Measurements from ENCODE around the gene OR6K6.

OR6K6 gene, protein sequence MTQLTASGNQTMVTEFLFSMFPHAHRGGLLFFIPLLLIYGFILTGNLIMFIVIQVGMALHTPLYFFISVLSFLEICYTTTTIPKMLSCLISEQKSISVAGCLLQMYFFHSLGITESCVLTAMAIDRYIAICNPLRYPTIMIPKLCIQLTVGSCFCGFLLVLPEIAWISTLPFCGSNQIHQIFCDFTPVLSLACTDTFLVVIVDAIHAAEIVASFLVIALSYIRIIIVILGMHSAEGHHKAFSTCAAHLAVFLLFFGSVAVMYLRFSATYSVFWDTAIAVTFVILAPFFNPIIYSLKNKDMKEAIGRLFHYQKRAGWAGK

DNA sequence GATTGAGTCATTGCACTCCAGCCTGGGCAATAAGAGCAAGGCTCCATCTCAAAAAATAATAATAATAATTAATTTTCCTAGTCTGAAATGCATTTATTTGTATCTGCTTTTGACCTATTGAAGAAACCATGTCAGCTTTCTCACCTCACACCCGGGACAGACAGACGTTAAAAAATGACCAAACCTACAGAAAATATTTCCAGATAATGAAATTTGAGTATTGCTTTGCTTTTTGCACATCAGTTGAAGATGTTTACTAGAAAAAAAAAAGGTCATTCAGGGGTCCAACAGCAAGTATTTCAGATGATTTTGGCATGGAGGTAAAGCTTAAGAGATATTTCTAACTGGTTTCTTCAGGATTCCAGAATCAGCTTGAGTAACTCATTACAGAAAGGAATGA is at the start of gene OR6K6:
OR6K6 (plus strand) TSS at position 301 of the 400 bp plus-strand sequence. CDS start 168 bp downstream, outside the sequence.
- no peak for DNase-seq (ENCODE audit: low spot score)

DNA sequence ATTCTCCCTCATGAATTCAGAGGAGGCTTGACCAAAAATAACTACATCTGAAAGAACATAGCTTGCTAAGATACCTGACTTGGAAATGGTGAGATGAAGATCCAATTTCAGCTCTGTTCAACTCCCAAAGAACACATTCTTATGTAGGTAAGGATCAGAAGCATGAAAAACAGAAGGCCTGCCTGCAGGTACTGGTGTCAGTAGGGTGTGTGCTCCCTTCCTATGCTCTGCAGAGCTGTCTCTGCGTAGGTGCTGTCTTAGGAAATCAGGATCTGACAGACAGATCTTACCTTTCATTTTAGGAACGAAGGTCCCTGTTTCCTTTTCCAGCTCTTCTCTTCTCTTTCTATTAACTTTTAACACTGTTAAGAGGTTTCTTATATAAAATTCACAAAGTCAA is 48.4 kb upstream of the OR6K6 start:
- DNase-seq (ENCODE audit: low spot score), result no peak

DNA sequence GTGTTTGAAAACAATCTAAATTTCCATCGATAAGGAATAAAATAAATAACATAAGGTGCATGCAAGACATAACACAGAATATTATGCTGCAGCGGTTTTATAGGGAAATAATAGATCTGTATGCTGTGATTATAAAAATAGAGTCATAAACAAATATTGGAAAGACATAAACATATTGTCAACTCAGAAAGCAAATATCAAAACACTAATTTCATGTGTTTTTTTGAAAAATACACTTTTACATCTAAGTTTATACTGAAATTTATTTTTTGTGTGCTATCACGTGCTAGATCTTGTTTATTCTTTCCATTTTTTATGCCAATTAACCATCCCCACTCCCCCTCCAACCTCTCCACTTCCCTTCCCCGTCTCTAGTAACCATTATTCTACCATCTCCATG is 43.4 kb upstream of the OR6K6 start:
- no peak for DNase-seq (ENCODE audit: low spot score)

DNA sequence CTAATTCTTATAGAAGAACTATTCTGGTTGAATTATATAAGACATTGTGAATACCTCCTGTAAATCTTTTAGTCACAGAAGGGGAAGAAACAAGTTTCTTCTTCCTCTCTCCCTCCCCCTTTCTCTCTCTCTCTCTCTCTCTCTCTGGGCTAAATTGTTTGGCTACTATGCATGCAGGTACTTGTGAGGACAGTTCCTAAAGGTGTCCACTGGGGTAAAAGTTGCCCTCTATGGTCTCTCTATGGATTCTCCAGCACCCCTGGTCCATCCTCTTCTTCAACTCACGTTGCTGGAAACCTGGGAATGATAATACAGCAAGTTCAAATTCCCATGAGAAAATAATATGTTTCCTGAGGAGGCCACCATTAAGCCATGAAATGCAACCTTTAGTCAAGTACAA is 39.8 kb upstream of the OR6K6 start:
- no peak for DNase-seq (ENCODE audit: low spot score)

DNA sequence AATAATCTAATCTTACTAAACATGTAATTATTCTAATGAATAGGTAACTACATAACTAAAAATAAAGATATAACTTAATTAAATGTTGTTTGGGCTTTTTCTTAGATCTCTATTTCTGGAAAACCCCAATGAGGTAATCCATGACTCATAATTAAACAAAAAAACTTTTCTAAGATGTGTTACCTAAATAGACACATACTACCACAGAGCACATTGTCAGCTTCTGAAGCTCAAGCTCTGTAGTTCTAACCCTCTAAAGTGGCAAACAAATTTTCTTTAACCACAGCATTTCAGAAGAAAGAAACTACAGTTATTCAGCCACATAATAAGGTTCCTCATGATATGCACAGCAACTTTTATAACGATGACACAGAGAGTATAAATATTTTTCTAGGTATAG is 38.2 kb upstream of the OR6K6 start:
- no peak for DNase-seq (ENCODE audit: low spot score)

DNA sequence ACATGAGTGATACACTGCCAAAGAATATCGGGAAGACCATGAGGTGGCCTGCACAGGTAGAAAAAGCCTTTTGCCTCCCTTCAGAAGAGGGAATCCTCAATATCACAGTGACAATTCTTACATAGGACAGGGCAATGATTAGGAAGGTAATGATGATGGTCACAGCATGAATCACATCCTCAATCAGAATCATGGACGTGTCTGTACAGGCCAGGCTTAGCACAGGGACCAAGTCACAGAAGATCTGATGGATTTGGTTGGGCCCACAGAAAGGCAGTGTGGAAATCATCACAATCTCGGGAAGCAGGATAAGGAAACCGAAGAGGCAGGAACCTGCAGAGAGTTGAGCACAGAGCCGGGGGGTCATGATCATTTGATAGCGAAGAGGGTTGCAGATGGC is 37.2 kb upstream of the OR6K6 start:
- no peak for DNase-seq (ENCODE audit: low spot score)

DNA sequence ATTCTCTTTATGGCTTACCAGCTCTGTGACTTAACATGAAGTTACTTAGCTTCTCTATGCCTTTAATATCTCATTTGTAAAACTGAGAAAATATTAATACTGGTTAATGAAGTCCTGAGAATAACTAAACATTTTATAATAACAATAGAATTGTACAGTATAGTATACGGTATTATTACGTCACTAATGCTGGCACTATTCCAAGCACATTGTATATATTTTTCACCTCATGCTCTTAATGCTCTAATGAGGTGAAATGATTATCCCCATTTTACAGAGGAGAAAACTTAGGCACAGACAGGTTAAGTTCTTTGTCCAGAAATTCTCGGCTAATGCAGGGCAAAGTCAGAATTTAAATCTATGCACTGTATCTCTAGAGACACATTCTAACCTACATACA is 34.9 kb upstream of the OR6K6 start:
- DNase-seq (ENCODE audit: low spot score), result no peak

DNA sequence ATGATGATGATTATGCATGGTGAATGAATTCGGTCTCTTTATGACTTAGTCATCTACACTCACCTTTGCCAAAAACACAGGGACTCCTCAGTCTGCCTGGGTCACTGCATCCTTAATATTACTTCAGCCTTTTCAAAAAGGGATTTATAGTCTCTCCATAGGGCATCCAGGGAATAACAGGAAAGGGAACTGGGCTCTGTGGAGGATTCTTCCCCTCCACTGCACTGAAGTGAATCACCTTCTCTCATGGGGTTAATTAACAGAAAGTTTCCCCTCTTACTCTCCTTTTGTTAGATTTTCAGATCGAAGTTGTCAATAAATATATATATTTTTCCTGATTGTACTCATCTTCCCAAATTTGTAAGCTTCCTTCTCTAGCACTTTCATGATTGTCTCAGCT is 33.9 kb upstream of the OR6K6 start, which contains the start of gene OR6K3:
OR6K3 (minus strand) TSS at position 101 of the 400 bp plus-strand sequence. CDS start 2,605 bp downstream, outside the sequence.
- no peak for DNase-seq (ENCODE audit: low spot score)

DNA sequence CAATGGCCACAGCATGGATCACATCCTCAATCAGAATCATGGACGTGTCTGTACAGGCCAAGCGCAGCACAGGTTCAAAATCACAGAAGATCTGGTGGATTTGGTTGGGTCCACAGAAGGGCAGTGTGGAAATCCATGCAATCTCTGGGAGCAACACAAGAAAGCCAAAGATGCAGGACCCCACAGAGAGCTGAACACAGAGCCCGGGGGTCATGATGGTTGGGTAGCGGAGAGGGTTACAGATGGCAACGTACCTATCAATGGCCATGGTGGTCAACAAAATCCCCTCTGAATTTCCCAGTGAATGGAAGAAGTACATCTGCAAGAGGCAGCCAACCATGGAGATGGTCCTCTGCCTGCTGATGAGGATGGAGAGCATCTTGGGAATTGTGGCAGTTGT is 30.1 kb upstream of the OR6K6 start:
- no peak for DNase-seq (ENCODE audit: low spot score)

DNA sequence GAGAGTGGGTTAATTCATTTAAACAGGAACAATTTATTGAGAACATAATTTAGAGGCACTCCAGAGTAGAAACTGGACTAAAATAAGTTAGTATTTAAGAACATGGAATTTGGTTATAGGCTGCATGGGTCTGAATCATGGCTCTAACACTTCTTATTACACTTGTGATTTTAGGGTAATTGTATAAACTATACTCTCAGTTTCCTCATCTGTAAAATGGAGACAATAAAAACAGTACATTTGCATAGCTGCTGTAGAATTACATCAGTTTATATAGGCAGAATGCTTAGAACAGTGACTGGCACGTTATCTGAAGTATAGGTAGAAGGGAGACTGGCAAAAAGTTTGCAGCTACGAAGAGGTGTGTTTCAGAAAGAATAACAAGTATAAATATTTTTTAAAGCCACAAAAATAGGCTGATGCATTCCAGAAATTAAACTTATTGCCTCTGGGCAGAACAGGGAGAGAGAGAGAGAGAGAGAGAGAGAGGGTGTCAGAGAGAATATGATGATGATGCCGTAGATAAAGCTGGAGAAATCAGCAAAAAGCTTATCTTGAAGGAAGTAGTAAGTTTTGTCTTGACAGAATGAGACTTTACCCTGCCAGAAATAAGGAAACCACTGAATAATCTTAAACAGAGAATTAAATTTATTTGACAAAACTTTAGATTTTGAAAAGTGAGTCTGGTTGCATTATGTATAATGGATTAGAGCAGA is 25.9 kb upstream of the OR6K6 start:
- DNase-seq (ENCODE audit: low spot score), result no peak

DNA sequence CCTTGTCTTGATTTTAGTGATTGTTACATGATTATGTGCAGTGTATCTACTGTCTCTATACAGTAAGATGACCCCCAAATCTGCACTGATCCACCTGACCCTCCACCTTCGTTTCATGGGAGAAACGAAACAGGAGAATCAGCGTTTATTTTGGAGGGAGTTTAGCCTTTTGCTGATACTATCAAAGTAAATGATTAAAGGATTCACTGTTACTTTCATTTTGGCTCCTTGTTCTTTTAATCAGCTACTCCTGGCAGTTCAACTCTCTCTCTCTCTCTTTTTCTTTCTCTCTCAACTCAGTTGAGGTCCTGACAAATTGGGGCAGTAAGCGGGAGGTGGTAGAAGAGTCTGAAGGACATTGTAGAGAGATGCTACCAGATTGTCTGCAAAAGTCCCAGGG is 24.1 kb upstream of the OR6K6 start:
- DNase-seq (ENCODE audit: low spot score), result no peak

DNA sequence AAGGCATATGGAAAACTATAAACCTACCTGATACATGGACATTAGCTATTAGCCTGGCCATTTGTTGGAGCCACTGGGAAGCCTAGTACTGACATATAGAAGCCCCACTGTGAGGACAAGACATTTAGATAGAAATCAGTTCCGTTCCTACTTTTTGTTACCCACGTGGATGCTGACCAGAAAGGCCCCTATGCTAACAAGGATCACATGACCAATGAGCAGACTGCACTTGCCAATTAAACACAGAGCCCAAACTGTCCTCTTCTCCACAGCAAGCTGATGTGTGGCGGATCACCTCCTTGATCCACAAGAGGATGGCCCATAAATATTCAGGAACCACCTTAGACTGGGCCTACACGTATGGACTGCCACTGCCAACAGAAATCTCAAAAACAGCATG is 22.8 kb upstream of the OR6K6 start:
- DNase-seq (ENCODE audit: low spot score), result no peak

DNA sequence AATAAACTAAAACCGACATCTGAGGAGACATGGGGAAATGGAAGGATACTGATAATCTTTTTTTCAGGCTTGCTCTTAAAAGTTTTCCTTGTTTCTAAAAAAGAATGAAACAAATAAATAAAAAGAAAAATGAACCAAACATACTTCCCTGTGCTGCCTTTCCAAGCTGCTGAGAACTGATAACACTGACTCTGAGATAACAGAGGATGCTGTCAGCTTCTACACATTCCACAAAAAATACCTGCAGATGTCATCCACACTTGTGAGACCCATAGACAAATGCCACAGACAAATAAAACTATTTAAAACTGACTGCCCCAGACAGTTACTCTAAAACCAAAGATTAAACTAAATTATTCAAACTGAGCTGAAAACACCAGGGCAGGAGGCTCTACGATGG is 22.0 kb upstream of the OR6K6 start:
- no peak for DNase-seq (ENCODE audit: low spot score)

DNA sequence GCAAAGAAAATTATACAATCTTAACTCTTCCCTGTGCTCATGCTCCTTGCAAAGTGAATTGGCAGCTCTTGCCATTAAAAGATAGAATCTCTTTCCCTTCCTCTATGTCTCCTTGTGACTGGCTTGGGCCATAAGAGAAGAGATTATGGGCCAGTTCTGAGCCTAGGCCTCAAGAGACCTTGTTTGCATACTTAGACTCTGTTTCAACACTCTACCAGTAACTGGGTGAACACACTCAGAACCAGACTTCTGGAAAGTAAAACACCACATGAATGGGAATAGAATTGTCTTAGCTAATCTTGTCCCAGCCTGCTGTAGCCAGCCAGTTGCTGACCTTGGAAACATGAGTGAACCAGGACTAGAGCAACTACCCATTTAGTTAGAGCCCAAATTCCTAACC is 18.7 kb upstream of the OR6K6 start:
- no peak for DNase-seq (ENCODE audit: low spot score)

DNA sequence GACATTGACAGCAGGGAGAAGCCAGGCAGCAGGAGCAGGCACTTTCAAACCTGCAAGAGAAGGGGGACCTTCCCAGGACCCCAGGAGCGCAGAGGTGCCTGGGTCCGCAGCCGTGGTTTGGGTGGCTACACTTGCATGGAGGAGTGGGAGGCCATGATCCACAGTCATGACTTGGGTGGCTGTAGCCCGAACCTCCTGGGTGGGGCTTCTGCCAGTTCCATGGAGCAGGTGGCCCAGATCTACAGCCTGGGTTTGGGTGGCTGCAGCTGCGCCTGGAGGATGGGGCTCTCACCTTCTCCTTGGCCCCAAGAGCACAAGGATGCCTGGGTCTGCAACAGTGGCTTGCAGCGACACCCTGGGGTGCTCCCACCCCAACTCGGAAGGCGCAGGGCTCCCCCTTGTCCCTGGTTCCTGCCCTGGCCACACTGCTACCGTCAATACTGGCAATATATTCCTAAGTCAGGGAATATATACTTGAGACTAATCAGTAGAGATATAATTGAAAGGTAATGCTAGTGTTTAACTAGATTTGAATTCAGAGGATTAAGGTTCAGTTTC is 2.3 kb upstream of the OR6K6 start:
- no peak for DNase-seq (ENCODE audit: low spot score)

DNA sequence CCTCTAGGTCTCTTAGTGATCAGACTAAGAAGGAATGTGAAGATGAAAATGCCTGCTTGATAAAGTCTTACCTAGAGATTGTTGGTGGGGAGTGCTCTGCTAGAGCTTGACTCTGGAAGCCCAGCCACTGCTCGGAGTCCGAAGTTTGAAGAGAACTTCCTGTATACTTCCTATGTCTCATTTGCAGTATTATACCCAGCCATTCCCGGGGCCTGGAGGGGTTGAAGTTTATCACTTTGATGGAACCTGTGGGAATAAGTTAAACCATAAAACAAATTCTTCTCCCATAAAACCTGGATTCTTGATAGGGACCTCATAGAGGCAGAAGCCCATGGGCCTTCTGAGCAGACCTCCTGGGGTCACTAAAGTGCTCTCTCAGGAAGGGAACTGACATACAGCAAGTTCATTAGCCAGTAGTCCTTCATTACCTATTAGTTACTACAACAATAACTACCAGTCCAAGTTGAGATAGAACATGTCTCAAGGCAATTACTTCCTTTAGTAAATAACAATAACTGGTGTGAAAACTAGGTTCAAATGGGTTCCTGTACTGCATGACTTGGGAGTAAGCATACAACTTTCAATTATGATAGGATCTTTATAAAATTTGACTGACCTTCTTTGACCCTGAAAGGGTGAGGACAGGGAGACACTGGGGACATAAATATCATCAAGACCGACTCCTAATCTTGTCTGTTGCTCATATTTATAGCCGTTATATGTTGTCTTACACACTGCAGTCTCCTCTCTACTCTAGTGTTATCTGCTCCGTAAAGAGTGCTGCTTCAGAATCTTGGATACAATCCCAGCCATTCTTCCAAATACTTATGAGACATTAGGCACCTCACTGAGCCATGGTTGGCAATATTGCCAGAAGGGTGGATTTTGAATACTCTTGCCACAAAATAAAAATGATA is 17.7 kb downstream of the OR6K6 start, which contains the start of gene OR6N1:
OR6N1 (minus strand) TSS at position 246 of the 917 bp plus-strand sequence. CDS start 5,513 bp downstream, outside the sequence.
- no peak for DNase-seq (ENCODE audit: low spot score)

DNA sequence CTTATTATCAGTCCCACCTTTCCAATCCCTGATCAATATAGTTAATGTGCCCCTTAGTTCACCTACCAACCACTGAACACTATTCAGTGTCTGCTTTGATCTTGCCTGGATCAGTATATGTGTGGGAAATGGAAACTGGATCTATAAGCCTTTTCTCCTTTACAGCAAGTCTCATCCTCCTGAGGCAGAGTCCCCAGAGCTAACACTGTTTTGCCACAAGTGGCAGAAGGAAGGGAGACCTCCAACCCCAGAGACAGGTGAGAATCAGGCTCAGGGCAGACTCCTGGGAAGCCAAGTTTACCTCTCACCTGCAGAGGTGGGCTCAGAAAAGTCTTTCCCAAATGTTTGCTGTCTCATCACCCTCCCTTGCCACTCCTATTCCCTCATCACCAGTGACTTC is 26.6 kb downstream of the OR6K6 start, which contains the start of gene OR6N2:
OR6N2 (minus strand) TSS at position 101 of the 400 bp plus-strand sequence. CDS start 3,569 bp downstream, outside the sequence.
- no peak for DNase-seq (ENCODE audit: low spot score)

DNA sequence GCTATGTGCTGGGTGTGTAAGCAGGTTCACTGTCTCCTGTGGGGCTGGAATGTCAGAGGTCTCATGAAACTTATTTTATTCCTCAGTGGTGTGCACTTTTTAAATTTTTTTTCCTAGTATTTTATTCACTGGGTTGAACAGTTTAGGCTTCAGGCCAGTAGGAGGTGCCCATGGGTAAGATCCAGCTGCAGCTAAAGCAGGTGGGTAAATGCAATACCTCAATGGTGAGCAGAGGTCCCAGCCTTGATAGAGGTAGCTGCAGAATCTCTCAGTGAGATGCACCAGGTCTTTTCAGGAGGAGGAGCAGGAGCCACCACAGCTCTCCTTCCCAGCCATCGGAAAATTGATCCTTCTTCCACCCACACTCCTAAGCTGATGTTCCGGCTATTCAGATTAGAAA is 39.1 kb downstream of the OR6K6 start:
- no peak for DNase-seq (ENCODE audit: low spot score)

DNA sequence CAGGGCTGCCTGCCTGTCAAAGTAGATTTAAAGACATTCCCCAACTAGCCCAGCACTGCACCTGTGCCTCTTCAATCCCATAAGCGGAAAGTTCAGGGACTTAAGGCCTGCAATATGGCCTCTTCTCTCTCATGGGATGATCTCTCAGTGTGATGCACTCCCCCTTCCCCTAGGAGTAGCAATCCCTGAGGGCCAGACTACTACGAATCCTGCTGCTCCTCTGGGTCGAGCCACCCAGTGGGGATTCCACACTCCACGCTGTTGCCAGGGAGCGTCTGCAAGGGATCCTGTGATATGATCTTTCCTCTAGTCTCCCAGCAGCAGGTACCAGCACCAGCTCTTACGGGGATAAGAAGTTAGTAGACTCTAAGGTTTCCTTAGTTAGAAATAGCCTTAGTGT is 39.7 kb downstream of the OR6K6 start:
- DNase-seq (ENCODE audit: low spot score), result no peak

DNA sequence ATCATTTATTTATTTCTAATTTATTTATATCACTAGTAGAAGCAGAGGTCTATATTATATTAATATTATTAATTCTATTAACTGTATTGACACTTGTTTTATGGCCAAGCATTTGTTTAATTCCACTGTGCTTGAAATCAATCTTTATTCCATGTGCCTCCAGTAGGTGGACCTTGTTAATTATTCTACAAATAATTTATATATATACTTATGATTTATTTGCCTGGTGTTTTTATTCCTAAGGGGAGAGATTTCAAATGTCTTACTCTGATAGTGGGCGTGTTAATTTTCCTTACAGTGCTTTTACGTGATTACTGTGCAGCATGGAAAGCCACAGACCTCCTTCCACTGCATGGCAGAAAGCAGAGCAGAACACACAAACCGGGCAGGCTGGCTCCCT is 44.0 kb downstream of the OR6K6 start:
- DNase-seq (ENCODE audit: low spot score), result no peak

DNA sequence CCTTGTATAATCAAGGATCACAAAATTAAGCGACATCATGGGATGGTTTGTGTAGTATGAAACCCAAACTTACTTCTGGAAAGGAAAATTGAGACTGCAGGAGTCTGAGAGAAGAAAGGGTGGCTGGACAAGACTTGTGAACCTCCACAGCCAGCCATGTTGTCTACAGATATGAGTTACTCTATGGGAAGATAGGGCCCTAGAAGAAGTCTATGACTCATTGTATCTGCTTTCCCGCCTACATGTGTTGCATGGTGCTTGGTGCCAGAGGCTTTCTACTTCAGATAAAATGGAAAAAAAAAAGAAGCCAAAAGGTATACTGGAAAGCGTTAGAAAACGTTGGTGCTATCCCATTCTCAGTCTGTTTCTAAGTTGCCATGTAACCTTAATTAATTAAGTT is 45.2 kb downstream of the OR6K6 start:
- no peak for DNase-seq (ENCODE audit: low spot score)

DNA sequence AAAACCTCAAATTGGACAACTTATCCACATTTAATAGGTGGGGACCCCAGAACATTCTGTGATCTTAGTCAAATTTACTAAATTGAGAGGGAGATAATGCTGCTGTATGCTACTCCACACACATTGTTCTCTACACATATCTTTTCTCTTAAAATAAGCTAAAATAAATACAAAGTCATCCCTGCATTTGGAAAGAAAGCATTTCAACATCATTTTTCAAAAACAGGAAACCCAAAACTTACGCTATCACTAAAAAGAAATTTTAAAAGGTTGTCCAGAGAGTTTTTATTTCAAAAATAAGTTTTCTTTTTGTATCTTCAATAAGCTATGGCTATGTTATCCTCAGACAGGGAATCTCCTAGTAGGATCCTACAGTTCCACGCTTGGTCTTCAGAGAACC is 46.0 kb downstream of the OR6K6 start:
- DNase-seq (ENCODE audit: low spot score), result no peak

Measured in hepatic stellate cell (primary cell).